Measurements from ENCODE around the gene TIAM2. TPM values are rescaled to one million over a fixed set of nuclear protein-coding genes. Genes with fewer than 3 reads are reported as not detected.

Gene TIAM2
- total RNA-seq, 2 donors from 2014 or later, result 5.1 to 6.7 TPM

GRCh38 chr6:155026706-155027045 lies 31.6 kb downstream of the TIAM2 start:
- Histone ChIP-seq H3K36me3 (no peaks in the 10 kb centered on the region), H3K9me3 (no peaks in the 10 kb centered on the region), H3K4me3 (no peak overlapping the region), H3K27me3 (no peaks in the 10 kb centered on the region), H3K9ac (ENCODE audit: low read depth in 2 of 2, low read length in 2 of 2) (no peak overlapping the region), H3K27ac (no peak overlapping the region), H3K4me1 (no peaks in the 10 kb centered on the region)
- intact Hi-C loops (cut with DNase I), result no loop called here
- DNase-seq, result no peak
- no peak for TF ChIP-seq CTCF (IDR thresholded peaks at IDR 0.05)

GRCh38 chr6:155030148-155030720 lies 35.1 kb downstream of the TIAM2 start:
- no peak for TF ChIP-seq CTCF (IDR thresholded peaks at IDR 0.05)
- Histone ChIP-seq H3K4me1 (no peaks in the 10 kb centered on the region), H3K9me3 (no peaks in the 10 kb centered on the region), H3K9ac (ENCODE audit: low read depth in 2 of 2, low read length in 2 of 2) (no peak overlapping the region), H3K27me3 (no peaks in the 10 kb centered on the region), H3K36me3 (no peaks in the 10 kb centered on the region), H3K27ac (no peak overlapping the region), H3K4me3 (no peak overlapping the region)
- intact Hi-C loops (cut with DNase I), result no loop called here
- no peak for DNase-seq

GRCh38 chr6:155031091-155031490 lies 36.0 kb downstream of the TIAM2 start:
- H3K4me3 ChIP-seq, result no peak overlapping the region
- TF ChIP-seq CTCF (IDR thresholded peaks at IDR 0.05), result no peak
- no peaks in the 10 kb centered on the region for H3K9me3 ChIP-seq

GRCh38 chr6:155033021-155033791 lies 38.1 kb downstream of the TIAM2 start:
- intact Hi-C loops (cut with DNase I), result no loop called here
- H3K27me3 ChIP-seq, result no peaks in the 10 kb centered on the region
- H3K4me3 ChIP-seq, result no peak overlapping the region
- H3K36me3 ChIP-seq, result no peaks in the 10 kb centered on the region
- no peak for TF ChIP-seq CTCF (IDR thresholded peaks at IDR 0.05)
- H3K9ac ChIP-seq (ENCODE audit: low read depth in 2 of 2, low read length in 2 of 2), result no peak overlapping the region
- no peak overlapping the region for H3K27ac ChIP-seq
- no peak for DNase-seq
- H3K4me1 ChIP-seq, result no peaks in the 10 kb centered on the region
- no peaks in the 10 kb centered on the region for H3K9me3 ChIP-seq

More at GRCh38 chr6:155031091-155031490, 36.0 kb downstream of the TIAM2 start:
- intact Hi-C loops (cut with DNase I), result no loop called here
- Histone ChIP-seq H3K4me1 (no peaks in the 10 kb centered on the region), H3K9ac (ENCODE audit: low read depth in 2 of 2, low read length in 2 of 2) (no peak overlapping the region), H3K27me3 (no peaks in the 10 kb centered on the region), H3K36me3 (no peaks in the 10 kb centered on the region), H3K27ac (no peak overlapping the region)
- DNase-seq, result no peak

- intact Hi-C loops (cut with DNase I), result no loop called here
- Histone ChIP-seq H3K9ac (ENCODE audit: low read depth in 2 of 2, low read length in 2 of 2) (no peak overlapping the region), H3K27me3 (no peaks in the 10 kb centered on the region), H3K27ac (no peak overlapping the region), H3K36me3 (no peaks in the 10 kb centered on the region), H3K4me1 (no peaks in the 10 kb centered on the region), H3K4me3 (no peak overlapping the region), H3K9me3 (no peaks in the 10 kb centered on the region)
- DNase-seq, result no peak
- no peak for TF ChIP-seq CTCF (IDR thresholded peaks at IDR 0.05)
These were observed 41.8 kb downstream of the TIAM2 start for GRCh38 chr6:155036907-155037306.
